ENCODE measurements around the gene PLP2. TPM values are rescaled to one million over a fixed set of nuclear protein-coding genes. Genes with fewer than 3 reads are reported as not detected.

Gene PLP2
- total RNA-seq, 1 donor from 2014 or later = 74.3 TPM

DNA sequence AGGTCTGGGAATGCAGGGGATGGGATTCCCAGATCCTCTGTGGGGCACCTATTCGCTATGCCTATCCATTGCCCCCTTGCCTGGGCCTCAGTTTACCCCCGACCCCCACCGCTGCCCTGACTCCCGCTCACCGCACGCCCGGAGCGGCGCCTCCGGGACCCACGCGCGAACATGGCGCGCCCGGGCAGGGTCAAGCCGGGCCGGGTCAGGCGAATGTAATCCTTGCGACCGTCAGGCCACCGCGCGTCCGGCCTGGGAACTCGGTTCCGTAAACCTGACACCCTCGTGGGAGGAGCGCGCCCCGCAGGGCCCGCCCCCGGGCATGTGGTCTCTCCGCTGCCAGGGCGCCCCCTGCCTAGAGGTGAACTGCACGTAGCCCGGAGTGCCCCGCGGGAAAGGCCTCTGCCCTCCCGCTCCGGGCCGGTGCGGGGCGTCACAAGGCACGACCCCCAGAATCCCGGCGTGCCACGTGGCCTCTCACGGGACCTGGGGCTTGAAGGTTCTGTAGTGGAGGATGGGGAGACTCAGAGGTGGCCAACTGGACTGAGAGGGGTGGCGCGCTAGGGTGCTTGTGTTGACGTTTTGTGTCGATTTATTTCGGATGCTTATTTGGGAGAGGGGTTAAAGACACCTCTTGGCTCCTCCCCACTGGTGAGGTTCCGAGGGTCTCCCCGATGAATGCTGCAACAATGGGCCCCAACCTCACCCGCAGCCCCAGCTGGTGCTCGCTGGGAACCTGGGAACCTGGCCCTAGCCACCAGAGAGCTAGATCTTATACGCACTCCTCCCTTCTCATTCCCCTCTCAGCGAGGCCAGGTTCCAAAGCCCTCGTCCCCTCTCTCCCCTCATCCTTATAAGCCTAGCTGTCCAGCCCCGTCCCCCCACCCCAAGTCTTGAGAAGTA, 14.7 kb downstream of the PLP2 start, which contains the start of gene PRICKLE3:
Gene PRICKLE3, minus strand, starts transcription at position 249 of the 903 bp plus-strand sequence. Its CDS starts 76 bp downstream, at position 173.
- DNase-seq (ENCODE audit: low spot score) = peak; percentile 94

DNA sequence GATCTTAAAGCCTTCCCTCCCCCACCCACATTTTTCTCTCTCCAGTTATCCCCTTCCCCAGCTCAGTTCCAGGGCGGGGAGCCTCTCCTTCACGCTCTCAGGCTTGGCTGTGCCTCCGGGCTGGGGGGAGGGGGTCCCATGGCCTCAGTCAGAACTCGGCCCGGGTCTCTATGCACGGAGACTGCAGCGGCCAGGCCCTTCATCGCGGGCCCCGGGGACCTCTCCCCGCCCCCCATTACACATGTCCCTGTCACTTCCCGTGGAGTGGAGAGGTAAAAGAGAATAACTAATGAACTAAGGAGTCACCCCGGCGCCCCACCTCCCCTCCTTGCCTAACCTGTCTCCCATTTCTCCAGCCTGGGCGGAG, 15.3 kb downstream of the PLP2 start:
- DNase-seq (ENCODE audit: low spot score) = no peak

DNA sequence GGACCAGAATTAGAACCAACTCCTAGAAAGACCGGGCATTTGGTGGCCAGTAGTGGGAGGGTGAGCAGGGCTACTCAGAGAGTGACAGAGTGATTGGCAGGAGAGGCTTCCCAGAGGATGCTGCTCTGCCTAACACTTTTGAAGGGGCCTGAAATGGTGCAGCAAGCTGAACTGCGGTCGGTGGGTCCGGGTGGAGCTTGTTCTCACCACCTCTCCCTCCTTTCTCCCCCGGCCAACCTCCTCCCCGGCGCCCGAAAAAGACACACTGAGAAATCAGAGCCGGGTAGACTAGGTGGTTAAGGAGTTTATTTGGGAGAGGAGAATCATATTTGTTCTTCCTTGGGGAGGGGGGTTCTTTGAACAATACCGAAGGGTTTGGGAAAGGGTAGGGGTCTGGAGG, 15.8 kb downstream of the PLP2 start:
- no peak for DNase-seq (ENCODE audit: low spot score)

DNA sequence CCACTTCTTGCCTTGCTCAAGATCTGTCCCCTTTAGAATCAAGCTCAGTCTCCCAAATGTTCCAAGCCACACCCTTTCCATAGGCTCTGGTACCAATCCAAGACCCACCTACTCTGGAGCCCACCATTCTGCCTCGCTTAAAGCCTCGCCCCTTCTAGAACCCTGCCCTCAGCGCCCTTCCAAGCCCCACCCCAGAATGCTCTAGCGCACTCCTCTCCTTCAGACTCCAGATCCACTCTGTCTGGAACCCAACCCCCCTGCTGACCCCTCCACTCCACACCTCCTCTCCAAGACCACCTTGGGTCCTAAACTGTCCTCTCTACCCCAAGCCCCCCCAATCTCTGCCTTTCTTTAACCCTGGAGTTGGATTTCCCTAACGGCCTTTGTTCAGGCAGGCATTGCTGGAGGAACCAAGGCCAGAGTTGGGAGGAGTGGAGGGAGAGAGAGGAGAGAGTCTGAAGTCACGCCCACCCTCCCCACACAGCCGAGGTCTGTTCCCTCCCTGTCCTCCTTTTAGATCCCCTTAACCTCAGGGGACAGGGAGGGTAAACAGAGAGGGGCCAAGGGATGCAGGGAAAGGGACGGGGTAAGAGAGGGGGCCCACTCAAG, 16.9 kb downstream of the PLP2 start:
- no peak for DNase-seq (ENCODE audit: low spot score)

DNA sequence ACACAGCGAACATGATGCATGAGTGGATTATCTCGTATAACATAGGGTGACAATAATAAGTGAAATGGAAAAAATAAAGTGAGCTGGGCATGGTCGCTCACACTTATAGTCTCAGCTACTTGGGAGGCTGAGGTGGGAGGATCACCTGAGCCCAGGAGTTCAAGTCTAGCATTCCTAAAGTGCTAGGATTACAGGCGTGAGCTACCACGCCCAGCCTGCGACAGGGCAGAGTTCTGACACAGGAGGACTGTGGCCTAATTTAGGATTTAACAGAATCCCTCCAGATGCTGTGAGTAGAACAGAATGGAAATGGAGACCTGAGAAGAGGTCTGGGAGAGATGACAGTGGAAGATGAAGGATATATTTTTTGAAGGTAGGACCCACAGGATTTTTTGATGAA, 17.9 kb downstream of the PLP2 start:
- no peak for DNase-seq (ENCODE audit: low spot score)

DNA sequence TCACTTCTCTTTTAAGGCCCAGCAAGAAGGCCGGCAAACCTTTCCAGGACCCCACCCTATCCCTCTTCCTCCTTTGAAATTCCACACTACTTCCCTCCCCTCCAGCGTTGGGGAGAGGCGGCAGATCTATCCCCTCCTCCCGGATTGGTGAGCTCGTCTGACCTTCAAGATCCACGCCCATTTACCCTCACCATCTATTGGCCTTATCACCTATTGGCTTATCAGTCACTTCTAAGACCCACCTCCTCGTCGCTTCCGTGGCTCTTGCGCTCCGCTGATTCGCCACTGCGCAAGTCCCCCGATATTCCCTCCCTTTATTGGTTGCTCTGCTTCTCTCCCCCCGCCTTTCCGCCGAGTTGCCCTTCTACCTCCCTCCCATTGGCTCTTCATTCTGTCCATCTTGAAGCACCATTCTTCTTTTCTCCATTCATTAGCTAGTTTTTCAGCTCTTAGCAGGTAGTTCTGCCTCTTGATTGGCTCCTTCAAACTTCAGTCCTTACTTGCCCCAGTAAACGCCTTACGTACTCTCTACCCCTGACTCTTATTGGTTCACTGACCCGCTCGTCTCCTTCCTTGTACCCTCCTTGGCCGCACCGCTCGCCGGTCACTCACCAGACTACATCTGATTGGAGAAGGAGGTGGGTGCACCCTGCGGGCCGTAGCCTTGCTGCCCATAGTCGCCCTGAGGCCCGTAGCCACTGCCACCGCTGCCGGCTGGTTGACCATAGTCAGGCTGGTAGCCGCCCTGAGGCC, 19.3 kb downstream of the PLP2 start:
- DNase-seq (ENCODE audit: low spot score) = no peak

DNA sequence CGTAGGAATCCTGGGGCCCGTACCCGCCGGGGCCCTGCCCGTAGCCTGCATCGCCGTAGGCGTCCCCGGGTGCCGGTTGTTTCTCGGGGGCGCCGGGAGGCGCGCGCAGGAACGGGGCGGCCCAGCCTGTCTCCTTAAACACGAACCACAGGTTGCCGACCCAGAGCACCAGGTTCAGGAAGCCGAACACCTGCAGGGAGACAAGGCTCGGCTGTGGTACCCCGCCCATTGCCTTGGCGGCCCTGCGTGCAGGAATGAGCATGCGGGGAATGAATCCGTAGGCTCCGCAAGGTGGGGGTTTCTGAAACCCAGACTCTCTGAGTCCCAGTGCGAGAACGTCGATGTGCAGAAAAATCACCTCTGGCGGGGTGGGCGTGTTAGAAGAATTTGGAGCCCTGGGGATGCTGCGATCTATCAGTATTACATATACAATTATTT, 19.9 kb downstream of the PLP2 start:
- no peak for DNase-seq (ENCODE audit: low spot score)

DNA sequence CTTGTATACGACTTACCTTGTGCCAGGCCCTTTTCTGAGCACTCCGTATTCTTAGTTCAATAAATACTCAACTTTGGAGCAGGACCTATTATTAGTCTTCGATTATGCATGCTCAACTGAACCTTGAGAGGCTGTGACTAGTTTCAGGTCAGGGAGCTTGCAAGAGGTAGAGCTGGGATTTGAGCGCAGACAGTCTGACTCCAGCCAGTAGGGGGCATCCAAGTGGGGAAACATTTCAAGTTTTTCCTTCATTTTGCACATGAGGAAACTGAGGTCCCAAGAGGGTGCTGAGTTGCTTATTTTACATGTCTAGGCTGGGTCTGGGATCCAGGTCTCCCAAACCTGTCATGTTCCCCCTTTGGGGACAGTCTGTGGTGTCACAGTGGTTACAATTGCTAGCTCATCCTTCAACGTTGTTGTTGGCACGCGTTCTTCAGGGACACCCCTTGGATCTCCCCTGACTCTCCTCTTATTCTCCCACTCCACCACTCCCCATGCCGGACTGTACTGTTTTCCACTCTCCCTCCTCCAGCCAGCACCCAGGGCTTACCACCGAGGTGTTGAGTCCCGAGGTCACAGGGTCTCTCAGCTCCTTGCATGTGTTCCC, 21.1 kb downstream of the PLP2 start:
- no peak for DNase-seq (ENCODE audit: low spot score)

DNA sequence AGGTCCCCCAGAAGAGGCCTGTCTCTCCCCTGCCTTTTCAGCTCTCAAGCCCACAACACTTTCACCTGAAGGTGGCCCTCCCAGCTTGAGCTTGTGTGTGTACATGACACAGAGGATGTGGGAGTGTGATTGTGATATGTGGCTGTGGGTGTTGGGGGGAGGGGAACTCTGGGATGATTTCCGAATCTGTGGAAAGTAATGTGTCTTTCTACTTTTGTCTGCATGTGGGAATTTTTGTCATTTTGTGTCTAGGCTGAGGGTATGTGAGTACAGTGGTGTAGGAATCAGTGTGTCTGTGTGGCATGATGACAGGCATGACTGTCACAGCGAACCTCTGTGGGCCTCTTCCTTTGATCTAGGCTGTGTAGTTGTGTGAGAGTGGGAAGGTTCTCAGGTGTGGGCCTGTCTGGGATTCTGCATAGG, 21.9 kb downstream of the PLP2 start:
- no peak for DNase-seq (ENCODE audit: low spot score)

DNA sequence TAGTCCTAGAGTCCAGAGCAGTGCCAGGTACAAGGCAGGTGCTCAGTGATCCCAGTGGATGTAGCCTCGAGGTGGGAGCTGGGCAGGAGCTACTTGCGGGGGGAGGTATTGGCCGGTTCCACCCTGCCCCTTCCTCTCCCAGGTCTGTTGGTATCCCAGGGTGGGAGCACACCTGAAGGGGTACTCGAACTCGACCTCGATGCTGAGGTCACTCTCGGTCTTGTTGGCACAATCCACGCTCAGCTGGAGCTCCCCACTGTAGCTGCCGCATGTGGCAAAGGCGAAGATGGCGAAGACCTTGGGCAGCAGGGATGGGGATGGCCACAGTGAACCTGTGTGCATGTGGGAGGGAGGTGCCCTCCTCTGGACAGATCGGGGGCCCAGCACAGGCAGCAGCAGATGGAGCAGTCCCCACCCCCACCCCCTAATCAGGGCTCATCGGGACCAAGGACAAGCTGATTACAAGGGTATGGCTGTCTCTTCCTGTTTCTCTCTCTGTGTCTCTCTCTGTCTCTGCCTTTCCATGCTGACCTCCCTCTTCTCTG, 25.9 kb downstream of the PLP2 start:
- DNase-seq (ENCODE audit: low spot score) = no peak

DNA sequence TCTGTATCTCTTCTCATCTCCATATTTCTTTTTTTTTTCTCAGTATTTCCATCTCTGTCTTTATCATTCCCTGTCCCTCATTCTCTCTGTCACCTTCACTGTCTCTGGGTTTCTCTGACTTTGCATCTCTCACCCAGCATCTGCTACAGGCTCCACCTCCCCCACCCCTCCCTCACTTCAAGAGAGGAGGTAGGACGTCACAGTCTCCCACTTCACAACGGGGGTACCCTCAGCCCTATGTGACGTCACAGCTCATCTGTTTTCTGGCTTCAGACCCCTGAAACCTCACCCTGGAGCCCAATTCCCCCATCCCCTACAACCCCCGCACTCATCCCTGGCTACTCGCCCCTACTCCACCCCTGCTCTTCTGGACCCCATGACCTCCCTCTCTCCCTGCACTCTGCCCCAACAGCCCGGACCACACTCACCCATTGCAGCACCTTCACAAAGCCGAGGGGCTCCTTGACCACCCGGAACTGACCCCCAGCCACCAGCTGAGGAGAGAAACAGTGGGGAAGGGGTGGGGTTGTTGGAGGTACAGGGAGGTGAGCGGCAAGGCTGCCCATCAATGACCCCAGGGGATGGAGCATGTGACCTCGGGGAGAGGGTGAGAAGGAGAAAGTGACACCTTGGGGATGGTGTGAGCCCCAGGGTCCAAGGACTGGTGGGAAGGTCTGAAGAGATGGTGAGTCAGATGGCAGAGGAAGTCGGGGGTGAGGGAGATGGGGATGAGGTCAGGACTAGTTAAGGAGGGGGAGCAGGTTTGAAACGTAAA, 27.0 kb downstream of the PLP2 start:
- no peak for DNase-seq (ENCODE audit: low spot score)

DNA sequence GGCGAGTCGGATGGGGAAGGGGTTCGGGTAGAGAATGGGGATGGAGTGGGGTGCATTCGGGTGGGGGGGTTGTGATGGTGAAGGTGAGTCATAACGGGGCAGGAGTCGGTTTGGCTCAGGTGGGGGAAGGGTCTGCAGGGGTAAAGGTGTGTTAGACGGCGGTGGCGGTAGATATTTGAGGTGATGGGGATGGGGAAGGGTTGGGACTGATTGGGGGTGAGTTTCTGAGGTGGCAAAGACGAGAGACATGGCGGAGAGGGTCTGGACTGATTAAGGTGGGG, 27.6 kb downstream of the PLP2 start:
- no peak for DNase-seq (ENCODE audit: low spot score)

DNA sequence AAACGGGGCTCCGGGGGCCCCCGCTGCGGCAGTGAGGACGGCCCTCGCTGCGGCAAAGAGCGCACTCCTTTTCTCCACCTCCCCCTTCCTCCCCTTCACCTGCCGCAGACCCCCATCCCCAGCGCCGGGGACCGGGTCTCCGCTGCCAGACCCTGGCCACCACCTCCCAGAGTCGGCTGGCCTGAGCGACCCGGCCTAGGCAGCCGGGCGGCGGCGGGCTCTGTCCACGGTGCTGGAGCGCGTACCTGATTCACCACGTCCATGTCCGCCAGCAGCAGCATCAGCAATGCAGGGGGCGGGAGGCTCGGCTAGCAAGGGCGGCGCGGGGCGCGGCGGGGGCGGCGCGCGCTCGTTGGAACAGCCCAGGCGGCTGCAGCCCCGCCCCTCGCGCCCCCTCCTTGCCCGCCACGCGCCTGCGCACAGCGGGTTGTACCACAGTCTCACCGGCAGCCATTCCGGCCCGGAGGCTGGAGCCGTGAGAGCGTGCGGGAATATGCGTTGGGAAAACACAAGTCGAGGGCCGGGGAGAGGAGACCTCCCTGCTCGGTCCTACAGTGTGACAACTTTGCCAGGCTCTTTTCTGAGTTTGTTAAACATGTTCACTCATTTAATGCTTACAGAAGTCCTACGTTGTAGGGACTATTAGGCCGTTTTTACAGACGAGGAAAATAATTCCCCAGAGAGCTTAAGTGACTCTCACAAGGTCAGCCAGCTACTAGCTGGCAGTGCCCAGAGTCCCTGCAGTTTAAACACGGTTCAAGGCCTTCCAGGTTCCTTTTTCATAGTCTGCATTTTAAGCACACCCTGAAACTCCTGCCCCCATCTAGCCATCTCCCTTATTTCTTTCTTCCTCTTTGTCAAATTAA, 28.4 kb downstream of the PLP2 start, which contains the start of gene SYP:
Gene SYP, minus strand, starts transcription at position 288 of the 866 bp plus-strand sequence. Its CDS starts 7 bp downstream, at position 281.
- peak; percentile 94 for DNase-seq (ENCODE audit: low spot score)

DNA sequence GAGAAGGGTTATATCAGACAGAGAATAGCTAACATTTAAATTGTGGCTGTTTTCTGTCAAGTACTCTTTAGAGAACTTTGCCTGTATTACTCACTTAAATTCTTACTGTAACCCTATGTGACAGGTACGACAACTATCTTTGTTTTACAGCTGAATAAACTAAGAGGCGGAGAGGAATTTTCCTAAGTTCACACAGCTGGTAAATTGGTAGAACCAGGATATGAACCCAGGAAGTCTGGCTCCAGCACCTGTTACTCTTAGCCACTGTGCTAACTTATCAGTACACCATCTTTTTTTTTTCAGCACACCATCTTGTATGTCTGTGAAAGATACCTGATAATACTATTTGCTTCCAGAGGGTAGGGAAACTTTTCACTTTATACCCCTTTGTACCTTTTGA, 30.3 kb downstream of the PLP2 start:
- no peak for DNase-seq (ENCODE audit: low spot score)

DNA sequence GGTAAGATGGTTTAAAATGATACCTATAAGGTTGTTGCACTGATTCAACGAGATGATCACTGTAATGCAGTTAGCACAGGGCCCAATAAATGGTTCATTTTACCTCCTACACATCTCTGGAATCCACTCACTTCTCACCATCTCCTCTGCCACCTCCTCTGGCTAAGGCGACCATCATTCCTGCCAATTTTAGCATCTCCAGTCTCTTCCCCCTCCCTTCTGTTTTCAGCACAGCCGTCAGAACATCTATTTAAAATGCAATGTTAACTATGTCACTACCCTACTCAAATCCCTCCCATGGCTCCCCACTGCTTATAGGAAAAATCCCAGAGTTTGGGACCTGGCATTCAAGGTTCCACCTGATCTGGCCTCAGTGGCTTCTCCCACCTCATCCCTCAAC, 31.8 kb downstream of the PLP2 start:
- DNase-seq (ENCODE audit: low spot score) = no peak

DNA sequence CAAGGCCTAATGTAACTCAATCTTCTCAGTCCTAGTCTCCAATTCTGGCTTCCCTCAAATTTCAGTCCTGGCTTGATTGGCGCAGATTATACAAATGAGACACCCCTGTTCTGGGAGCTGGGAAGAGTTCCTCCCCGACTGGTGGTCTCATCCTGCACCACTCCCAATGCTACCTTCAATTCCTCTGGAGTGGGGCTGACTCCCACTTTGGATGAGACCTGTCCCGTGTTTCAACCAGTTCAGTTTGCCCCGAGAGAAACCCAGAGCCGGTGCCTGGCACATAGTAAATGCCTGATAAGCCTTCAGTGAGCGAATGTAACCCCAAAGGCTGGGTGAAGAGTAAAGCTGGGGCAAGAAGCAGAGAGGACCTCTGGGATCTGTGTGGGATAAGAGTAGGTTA, 32.3 kb downstream of the PLP2 start:
- DNase-seq (ENCODE audit: low spot score) = no peak

DNA sequence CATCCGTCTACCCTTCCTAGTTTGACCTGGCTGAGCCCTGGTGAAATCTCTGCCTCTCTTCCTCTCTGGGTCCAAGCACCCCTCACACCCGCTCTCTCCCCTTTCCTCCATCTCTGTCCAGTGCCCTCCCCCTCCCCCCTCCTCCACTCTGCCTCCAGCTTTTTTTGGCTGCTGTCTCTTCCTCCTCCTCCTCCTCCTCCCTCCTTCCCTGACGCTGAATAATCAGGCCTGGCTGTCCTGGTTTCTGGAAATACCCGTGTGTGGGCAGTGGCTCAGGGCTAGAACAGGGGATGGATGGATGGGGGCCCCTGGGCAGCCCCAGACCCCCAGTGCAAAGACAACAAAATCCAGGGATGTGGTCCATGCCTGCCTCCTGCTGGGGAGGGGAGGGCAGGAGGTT, 33.0 kb downstream of the PLP2 start:
- DNase-seq (ENCODE audit: low spot score) = no peak

DNA sequence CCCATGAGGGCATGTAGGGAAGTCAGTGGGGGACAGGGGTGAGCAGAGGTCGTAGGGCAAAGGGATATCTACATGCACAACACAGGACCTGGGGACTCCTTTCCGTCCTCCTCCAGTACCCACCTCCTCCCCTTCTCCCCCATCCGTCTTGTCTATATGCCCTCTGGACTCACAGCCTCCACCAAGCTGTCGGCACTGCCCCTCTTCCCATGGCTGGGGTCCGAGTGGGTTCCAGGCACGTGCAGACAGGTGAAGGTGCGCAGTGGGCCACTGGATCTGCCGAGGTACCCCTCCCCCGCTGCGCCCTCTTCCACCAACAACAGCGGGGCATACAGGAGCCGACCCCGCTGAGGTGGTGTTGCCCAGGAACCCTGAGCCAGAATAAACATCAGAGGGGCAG, 33.7 kb downstream of the PLP2 start:
- no peak for DNase-seq (ENCODE audit: low spot score)

DNA sequence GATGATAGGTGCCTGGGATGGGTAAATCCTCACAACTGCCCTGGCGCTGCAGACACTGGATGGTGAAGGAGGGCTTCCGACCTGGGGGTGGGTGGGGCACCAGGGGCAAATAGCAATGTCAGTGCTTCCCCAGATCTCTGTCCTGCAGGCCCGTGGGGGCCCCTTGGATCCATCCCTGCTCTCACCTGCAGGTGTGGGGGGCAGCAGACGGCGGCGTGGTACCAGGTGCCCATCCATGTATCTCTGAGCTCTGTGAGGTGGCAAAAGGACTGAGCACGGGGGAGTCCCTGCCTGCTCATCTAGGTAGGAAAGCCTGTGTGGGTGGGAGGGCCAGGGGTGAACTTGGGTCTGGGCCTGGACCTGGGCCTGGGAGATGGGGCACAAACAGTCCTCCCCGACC, 34.8 kb downstream of the PLP2 start:
- DNase-seq (ENCODE audit: low spot score) = no peak

DNA sequence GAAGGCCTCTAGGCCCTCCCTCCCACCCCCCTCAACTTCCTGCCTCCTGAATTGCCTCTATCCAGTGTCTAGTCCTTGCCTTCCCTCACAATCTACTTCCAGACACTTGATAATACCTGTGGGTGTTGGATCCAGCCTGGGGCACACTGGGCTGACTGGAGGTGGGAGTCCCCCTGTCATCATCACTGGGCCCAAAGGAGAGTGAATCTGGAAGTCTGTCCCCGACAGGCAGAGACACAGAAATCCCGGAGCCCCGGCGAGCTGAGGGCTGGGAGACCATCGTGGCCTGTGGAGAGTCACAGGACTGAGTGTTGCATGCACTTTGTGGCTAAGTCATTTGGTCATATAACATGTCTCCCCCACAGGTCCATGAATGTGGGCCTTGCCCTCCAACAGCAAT, 36.7 kb downstream of the PLP2 start:
- no peak for DNase-seq (ENCODE audit: low spot score)

All from mesenteric fat pad (tissue), 1 donor.